K562 (cell line): ENCODE data around the gene EXOC3L1. TPM values are rescaled to one million over a fixed set of nuclear protein-coding genes. Genes with fewer than 3 reads are reported as not detected.

Source experiments
- ASH1L ChIP-seq: fragments of 450-650 bp; IDR thresholded peaks from 2 replicates; pipeline ENCODE4 v1.6.1; 2018; ENCODE audit warnings: borderline replicate concordance, mild to moderate bottlenecking, low read depth; ENCODE audit not compliant: partially characterized antibody
- BRCA1 ChIP-seq, 2 experiments: fragments of 450-650 bp in 1 of 2; sonication (generic) in 1 of 2; formaldehyde crosslinking in 1 of 2; IDR thresholded peaks; 2 replicates each; pipeline versions ENCODE4 v1.5.0 to v1.6.1; 2017 to 2020; ENCODE audit warnings: mild to moderate bottlenecking in 1 of 2, missing genetic modification reagents in 1 of 2
- EZH2 ChIP-seq: IDR thresholded peaks from 2 replicates; pipeline ENCODE4 v1.6.1; 2012; ENCODE audit warnings: low read depth, mild to moderate bottlenecking, inconsistent platforms, low read length, borderline replicate concordance
- GATAD2B ChIP-seq: fragments of 450-650 bp; IDR thresholded peaks from 2 replicates; pipeline ENCODE4 v1.6.1; 2017; ENCODE audit warnings: mild to moderate bottlenecking, borderline replicate concordance
- KAT7 ChIP-seq: sonication (generic); formaldehyde crosslinking; IDR thresholded peaks from 2 replicates; pipeline ENCODE4 v1.8.0; 2022; ENCODE audit warnings: missing genetic modification reagents, mild to moderate bottlenecking, borderline replicate concordance
- LARP7 ChIP-seq: fragments of 450-650 bp; IDR thresholded peaks from 2 replicates; pipeline ENCODE4 v1.6.1; 2016
- MTA2 ChIP-seq: fragments of 450-650 bp; IDR thresholded peaks from 2 replicates; pipeline ENCODE4 v1.6.1; 2016; ENCODE audit warnings: low read depth
- SMAD4 ChIP-seq: fragments of 250-450 bp; sonication (Bioruptor Pico); conservative IDR thresholded peaks from 2 replicates; pipeline ENCODE4 v1.8.0; 2021; ENCODE audit warnings: inconsistent platforms, mild to moderate bottlenecking, moderate library complexity
- SPI1 ChIP-seq: IDR thresholded peaks from 2 replicates; pipeline ENCODE4 v1.6.1; 2011; ENCODE audit warnings: low read depth, low read length, control low read depth, borderline replicate concordance
- TOE1 ChIP-seq, 2 experiments: fragments of 450-650 bp in 1 of 2; sonication (generic) in 1 of 2; formaldehyde crosslinking in 1 of 2; IDR thresholded peaks; 2 replicates each; pipeline versions ENCODE4 v1.7.1 to v1.8.0; 2016 to 2022; ENCODE audit warnings: borderline replicate concordance in 2 of 2, mild to moderate bottlenecking in 2 of 2, antibody characterized with exemption in 1 of 2, inconsistent platforms in 1 of 2, low read depth in 1 of 2, missing genetic modification reagents in 1 of 2, moderate library complexity in 1 of 2
- XRCC5 ChIP-seq: fragments of 200-400 bp; formaldehyde crosslinking; IDR thresholded peaks from 2 replicates; pipeline ENCODE4 v1.6.1; 2017; ENCODE audit warnings: low read depth, mild to moderate bottlenecking, low read length
- ZNF785 ChIP-seq: fragments of 250-450 bp; sonication (Bioruptor Pico); IDR thresholded peaks from 2 replicates; pipeline ENCODE4 v1.4.0; 2020; ENCODE audit warnings: mild to moderate bottlenecking
- polyA plus RNA-seq, 8 experiments: library from polyadenylated mRNA; depleted of rRNA in 4 of 8; stranded (reverse) in 5 of 8; unstranded in 3 of 8; fragments of >200 nt; fragmentation: Nextera tagmentation in 2 of 8; fragmentation: Illumina TruSeq in 1 of 8; extraction: Ambion mirVana in 2 of 8; extraction: Trizol in 1 of 8; gene quantifications; 2 replicates each; pipeline versions ENCODE4 v1.2.1 to v1.2.3, GENCODE V29; 2011 to 2014; ENCODE audit warnings: inconsistent platforms in 1 of 8, missing spikeins in 1 of 8
- total RNA-seq, 7 experiments: library from RNA; depleted of rRNA in 6 of 7; stranded (reverse); fragments of >200 nt in 6 of 7; fragmentation: Illumina TruSeq in 2 of 7; extraction: Trizol in 2 of 7; gene quantifications; 2 replicates each; pipeline versions ENCODE4 v1.2.1 to v1.2.3, GENCODE V29; 2011 to 2021; ENCODE audit warnings: low replicate concordance in 1 of 7
- TF ChIP-seq, protein P1 (sequence below): fragments of 450-650 bp; formaldehyde crosslinking; IDR thresholded peaks from 2 replicates; pipeline ENCODE4 v1.4.0; 2020; ENCODE audit warnings: mild to moderate bottlenecking, moderate library complexity
- TF ChIP-seq, protein P2 (sequence below): fragments of 450-650 bp; formaldehyde crosslinking; IDR thresholded peaks from 2 replicates; pipeline ENCODE4 v1.4.0; 2020; ENCODE audit warnings: mild to moderate bottlenecking, moderate library complexity
- TF ChIP-seq, protein P3 (sequence below): sonication (generic); IDR thresholded peaks from 2 replicates; pipeline ENCODE4 v1.6.1; 2016
- TF ChIP-seq, protein P4 (sequence below): fragments of 250-450 bp; sonication (Bioruptor Pico); IDR thresholded peaks from 2 replicates; pipeline ENCODE4 v1.4.0; 2020
- TF ChIP-seq, protein P5 (sequence below): sonication (generic); formaldehyde crosslinking; IDR thresholded peaks from 2 replicates; pipeline ENCODE4 v1.8.1; 2023; ENCODE audit warnings: mild to moderate bottlenecking, missing genetic modification reagents

EXOC3L1 gene
- total and polyA plus RNA-seq, 9 of the 15 experiments (the other 6 are each of a cell fraction or from before 2014, with no cell fraction given) = 0.08 TPM; not detected in 8

DNA sequence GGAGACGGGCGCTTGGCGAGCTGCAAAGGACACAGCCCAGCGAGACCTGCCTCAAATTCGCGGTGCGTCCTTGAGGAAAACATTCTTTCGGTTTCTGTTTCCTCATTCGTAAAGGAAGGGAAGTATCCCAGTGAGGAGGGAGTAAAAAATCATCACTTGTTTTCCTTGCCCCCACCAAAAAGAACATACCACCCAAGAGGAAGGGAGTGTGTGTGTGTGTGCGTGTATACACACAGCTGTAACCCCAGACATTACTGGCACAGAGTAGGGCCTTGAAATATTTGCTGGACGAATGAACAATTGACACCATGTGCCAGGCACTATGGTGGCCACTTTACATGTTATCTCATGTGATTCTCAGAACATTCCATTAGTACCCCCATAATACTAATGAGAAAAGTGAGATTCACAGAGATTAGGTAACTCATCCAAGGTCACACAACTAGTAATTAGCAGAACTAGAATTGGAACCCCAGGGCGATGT, 4.2 kb downstream of the EXOC3L1 start (continued):
- no peak for TF ChIP-seq TOE1 (IDR thresholded peaks at IDR 0.05; ENCODE audit: borderline replicate concordance)
- 0 out of 2 replicates have a peak, but pooled peaks have one; percentile 5 for TF ChIP-seq TOE1 (CRISPR knock-in tag; IDR thresholded peaks at IDR 0.05; ENCODE audit: borderline replicate concordance, low read depth)
- TF ChIP-seq LARP7 = no peak
- no peak for TF ChIP-seq GATAD2B
- no peak for TF ChIP-seq SMAD4 (CRISPR knock-in tag)
- TF ChIP-seq ASH1L = no peak
- TF ChIP-seq, protein P1, sequence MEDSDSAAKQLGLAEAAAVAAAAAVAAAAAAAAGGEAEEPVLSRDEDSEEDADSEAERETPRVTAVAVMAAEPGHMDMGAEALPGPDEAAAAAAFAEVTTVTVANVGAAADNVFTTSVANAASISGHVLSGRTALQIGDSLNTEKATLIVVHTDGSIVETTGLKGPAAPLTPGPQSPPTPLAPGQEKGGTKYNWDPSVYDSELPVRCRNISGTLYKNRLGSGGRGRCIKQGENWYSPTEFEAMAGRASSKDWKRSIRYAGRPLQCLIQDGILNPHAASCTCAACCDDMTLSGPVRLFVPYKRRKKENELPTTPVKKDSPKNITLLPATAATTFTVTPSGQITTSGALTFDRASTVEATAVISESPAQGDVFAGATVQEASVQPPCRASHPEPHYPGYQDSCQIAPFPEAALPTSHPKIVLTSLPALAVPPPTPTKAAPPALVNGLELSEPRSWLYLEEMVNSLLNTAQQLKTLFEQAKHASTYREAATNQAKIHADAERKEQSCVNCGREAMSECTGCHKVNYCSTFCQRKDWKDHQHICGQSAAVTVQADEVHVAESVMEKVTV (CRISPR knock-in tag) = no peak
- no peak for TF ChIP-seq ZNF785
- TF ChIP-seq, protein P2, sequence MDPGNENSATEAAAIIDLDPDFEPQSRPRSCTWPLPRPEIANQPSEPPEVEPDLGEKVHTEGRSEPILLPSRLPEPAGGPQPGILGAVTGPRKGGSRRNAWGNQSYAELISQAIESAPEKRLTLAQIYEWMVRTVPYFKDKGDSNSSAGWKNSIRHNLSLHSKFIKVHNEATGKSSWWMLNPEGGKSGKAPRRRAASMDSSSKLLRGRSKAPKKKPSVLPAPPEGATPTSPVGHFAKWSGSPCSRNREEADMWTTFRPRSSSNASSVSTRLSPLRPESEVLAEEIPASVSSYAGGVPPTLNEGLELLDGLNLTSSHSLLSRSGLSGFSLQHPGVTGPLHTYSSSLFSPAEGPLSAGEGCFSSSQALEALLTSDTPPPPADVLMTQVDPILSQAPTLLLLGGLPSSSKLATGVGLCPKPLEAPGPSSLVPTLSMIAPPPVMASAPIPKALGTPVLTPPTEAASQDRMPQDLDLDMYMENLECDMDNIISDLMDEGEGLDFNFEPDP (CRISPR knock-in tag) = no peak
- TF ChIP-seq EZH2 = no peak
- TF ChIP-seq BRCA1 (IDR thresholded peaks at IDR 0.05) = no peak
- TF ChIP-seq BRCA1 (CRISPR knock-in tag; IDR thresholded peaks at IDR 0.05) = no peak
- no peak for TF ChIP-seq KAT7 (CRISPR knock-in tag)
- TF ChIP-seq, protein P3, sequence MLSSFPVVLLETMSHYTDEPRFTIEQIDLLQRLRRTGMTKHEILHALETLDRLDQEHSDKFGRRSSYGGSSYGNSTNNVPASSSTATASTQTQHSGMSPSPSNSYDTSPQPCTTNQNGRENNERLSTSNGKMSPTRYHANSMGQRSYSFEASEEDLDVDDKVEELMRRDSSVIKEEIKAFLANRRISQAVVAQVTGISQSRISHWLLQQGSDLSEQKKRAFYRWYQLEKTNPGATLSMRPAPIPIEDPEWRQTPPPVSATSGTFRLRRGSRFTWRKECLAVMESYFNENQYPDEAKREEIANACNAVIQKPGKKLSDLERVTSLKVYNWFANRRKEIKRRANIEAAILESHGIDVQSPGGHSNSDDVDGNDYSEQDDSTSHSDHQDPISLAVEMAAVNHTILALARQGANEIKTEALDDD = no peak
- TF ChIP-seq MTA2 = no peak
- TF ChIP-seq, protein P4, sequence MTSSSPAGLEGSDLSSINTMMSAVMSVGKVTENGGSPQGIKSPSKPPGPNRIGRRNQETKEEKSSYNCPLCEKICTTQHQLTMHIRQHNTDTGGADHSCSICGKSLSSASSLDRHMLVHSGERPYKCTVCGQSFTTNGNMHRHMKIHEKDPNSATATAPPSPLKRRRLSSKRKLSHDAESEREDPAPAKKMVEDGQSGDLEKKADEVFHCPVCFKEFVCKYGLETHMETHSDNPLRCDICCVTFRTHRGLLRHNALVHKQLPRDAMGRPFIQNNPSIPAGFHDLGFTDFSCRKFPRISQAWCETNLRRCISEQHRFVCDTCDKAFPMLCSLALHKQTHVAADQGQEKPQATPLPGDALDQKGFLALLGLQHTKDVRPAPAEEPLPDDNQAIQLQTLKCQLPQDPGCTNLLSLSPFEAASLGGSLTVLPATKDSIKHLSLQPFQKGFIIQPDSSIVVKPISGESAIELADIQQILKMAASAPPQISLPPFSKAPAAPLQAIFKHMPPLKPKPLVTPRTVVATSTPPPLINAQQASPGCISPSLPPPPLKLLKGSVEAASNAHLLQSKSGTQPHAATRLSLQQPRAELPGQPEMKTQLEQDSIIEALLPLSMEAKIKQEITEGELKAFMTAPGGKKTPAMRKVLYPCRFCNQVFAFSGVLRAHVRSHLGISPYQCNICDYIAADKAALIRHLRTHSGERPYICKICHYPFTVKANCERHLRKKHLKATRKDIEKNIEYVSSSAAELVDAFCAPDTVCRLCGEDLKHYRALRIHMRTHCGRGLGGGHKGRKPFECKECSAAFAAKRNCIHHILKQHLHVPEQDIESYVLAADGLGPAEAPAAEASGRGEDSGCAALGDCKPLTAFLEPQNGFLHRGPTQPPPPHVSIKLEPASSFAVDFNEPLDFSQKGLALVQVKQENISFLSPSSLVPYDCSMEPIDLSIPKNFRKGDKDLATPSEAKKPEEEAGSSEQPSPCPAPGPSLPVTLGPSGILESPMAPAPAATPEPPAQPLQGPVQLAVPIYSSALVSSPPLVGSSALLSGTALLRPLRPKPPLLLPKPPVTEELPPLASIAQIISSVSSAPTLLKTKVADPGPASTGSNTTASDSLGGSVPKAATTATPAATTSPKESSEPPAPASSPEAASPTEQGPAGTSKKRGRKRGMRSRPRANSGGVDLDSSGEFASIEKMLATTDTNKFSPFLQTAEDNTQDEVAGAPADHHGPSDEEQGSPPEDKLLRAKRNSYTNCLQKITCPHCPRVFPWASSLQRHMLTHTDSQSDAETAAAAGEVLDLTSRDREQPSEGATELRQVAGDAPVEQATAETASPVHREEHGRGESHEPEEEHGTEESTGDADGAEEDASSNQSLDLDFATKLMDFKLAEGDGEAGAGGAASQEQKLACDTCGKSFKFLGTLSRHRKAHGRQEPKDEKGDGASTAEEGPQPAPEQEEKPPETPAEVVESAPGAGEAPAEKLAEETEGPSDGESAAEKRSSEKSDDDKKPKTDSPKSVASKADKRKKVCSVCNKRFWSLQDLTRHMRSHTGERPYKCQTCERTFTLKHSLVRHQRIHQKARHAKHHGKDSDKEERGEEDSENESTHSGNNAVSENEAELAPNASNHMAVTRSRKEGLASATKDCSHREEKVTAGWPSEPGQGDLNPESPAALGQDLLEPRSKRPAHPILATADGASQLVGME = no peak
- TF ChIP-seq SPI1 = no peak
- TF ChIP-seq, protein P5, sequence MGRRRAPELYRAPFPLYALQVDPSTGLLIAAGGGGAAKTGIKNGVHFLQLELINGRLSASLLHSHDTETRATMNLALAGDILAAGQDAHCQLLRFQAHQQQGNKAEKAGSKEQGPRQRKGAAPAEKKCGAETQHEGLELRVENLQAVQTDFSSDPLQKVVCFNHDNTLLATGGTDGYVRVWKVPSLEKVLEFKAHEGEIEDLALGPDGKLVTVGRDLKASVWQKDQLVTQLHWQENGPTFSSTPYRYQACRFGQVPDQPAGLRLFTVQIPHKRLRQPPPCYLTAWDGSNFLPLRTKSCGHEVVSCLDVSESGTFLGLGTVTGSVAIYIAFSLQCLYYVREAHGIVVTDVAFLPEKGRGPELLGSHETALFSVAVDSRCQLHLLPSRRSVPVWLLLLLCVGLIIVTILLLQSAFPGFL (CRISPR knock-in tag) = no peak
- no peak for TF ChIP-seq XRCC5
